K562 (cell line): ENCODE data around the gene VPS37B. TPM values are rescaled to one million over a fixed set of nuclear protein-coding genes. Genes with fewer than 3 reads are reported as not detected.

Experiments
- ATAC-seq: fragments of 200-7000 bp; cut with Tn5 transposase; 3 replicates; pipeline ENCODE4 v1.9.1; 2020; ENCODE audit warnings: moderate library complexity
- BruUV-seq: library from RNA; stranded (reverse); fragments of 400-500 nt; replicated peaks from 2 replicates; lab custom pipeline; 2021; lab: Mats Ljungman, UMichigan
- CTCF ChIA-PET: fragments of 300-600 bp; formaldehyde crosslinking; extraction: SDS; loops from one replicate; lab custom pipeline; 2021; ENCODE audit warnings: low intra/inter-chr PET ratio; lab: Yijun Ruan, JAX
- POLR2A ChIA-PET: fragments of 300-600, 350-650 bp; sonication (Branson Sonifier 250); formaldehyde crosslinking; extraction: SDS; loops from one replicate; lab custom pipeline; 2021; ENCODE audit warnings: antibody characterized with exemption, inconsistent platforms; lab: Yijun Ruan, JAX
- DNase-seq, 4 experiments: peaks; one replicate each; pipeline versions ENCODE4 v3.0.0 to v3.0.0-alpha.2; 2011 to 2018; ENCODE audit warnings: low spot score in 3 of 4, mixed read lengths in 3 of 4; ENCODE audit errors: extremely low read depth in 1 of 4
- FAIRE-seq: peaks from 2 replicates; lab custom pipeline; 2011; peaks lifted over from hg19 to GRCh38; lab: Jason Lieb, UNC
- H2AFZ ChIP-seq: 2 replicates; pipeline ENCODE4 v1.6.0; 2011; ENCODE audit warnings: low read depth, low read length, control low read depth, inconsistent platforms
- H3K27ac ChIP-seq: fragments of 200-600 bp; 3 replicates; pipeline ENCODE4 v1.8.0; 2011; ENCODE audit warnings: low read depth, mild to moderate bottlenecking, control low read depth, inconsistent platforms, low read length, moderate library complexity, mixed read lengths; ENCODE audit errors: extremely low read depth
- H3K27me3 ChIP-seq, 2 experiments: fragments of 300-600 bp in 1 of 2; 2 replicates in 1 of 2; 3 replicates in 1 of 2; pipeline versions ENCODE4 v1.6.0 to v1.8.0; 2011; ENCODE audit warnings: inconsistent platforms in 2 of 2, low read length in 2 of 2, mild to moderate bottlenecking in 1 of 2, mixed read lengths in 1 of 2, moderate library complexity in 1 of 2; ENCODE audit not compliant: control insufficient read depth in 2 of 2, insufficient read depth in 2 of 2
- H3K36me3 ChIP-seq: fragments of 300-600 bp; 3 replicates; pipeline ENCODE4 v1.8.0; 2011; ENCODE audit warnings: mild to moderate bottlenecking, low read length, inconsistent platforms; ENCODE audit not compliant: control insufficient read depth, insufficient read depth
- H3K4me1 ChIP-seq, 2 experiments: fragments of 200-600 bp in 1 of 2; replicated peaks in 1 of 2; 2 replicates in 1 of 2; 3 replicates in 1 of 2; pipeline versions ENCODE4 v1.5.1 to v1.8.0; 2011; ENCODE audit warnings: inconsistent platforms in 2 of 2, low read length in 2 of 2, mild to moderate bottlenecking in 1 of 2, mixed read lengths in 1 of 2, moderate library complexity in 1 of 2; ENCODE audit not compliant: control insufficient read depth in 2 of 2, insufficient read depth in 2 of 2
- H3K4me2 ChIP-seq: 2 replicates; pipeline ENCODE4 v1.6.1; 2011; ENCODE audit warnings: low read length, control low read depth, inconsistent platforms, mixed read lengths; ENCODE audit not compliant: insufficient read depth
- H3K4me3 ChIP-seq: fragments of 200-600 bp; sonication (generic), shearing (Covaris generic); 2 replicates; pipeline ENCODE4 v1.5.1; 2016; ENCODE audit warnings: control low read depth, inconsistent platforms
- H3K79me2 ChIP-seq: fragments of 200-600 bp; 3 replicates; pipeline ENCODE4 v1.8.0; 2011; ENCODE audit warnings: low read length, inconsistent platforms; ENCODE audit not compliant: control insufficient read depth, insufficient read depth
- H3K9ac ChIP-seq, 2 experiments: 2 replicates each; pipeline versions ENCODE4 v1.6.0 to v1.6.1; 2011; ENCODE audit warnings: low read depth in 2 of 2, low read length in 2 of 2, control low read depth in 1 of 2, inconsistent platforms in 1 of 2, mild to moderate bottlenecking in 1 of 2, mixed read lengths in 1 of 2; ENCODE audit not compliant: insufficient read depth in 1 of 2
- H3K9me1 ChIP-seq: one replicate; pipeline ENCODE4 v1.6.0; 2011; ENCODE audit warnings: inconsistent platforms, mild to moderate bottlenecking, low read length, moderate library complexity; ENCODE audit not compliant: control insufficient read depth, insufficient read depth
- H3K9me3 ChIP-seq: replicated peaks from 2 replicates; pipeline ENCODE4 v1.5.1; 2011; ENCODE audit warnings: low read depth, low read length, inconsistent platforms; ENCODE audit not compliant: control insufficient read depth, insufficient read depth
- H4K20me1 ChIP-seq: replicated peaks from 2 replicates; pipeline ENCODE4 v1.6.1; 2011; ENCODE audit warnings: low read length, inconsistent platforms, mixed read lengths; ENCODE audit not compliant: control insufficient read depth, insufficient read depth
- NFYB ChIP-seq: IDR thresholded peaks from 2 replicates; pipeline ENCODE4 v1.6.1; 2011; ENCODE audit warnings: mild to moderate bottlenecking, moderate library complexity; ENCODE audit not compliant: insufficient read length; ENCODE audit errors: extremely low read depth
- POLR2G ChIP-seq: fragments of 200-400 bp; formaldehyde crosslinking; IDR thresholded peaks from 2 replicates; pipeline ENCODE4 v1.6.1; 2017; ENCODE audit warnings: low read depth, mild to moderate bottlenecking, antibody characterized with exemption, low read length, moderate library complexity
- RBM14 ChIP-seq: fragments of 200-400 bp; formaldehyde crosslinking; IDR thresholded peaks from 2 replicates; pipeline ENCODE4 v1.6.1; 2018; ENCODE audit warnings: low read depth, mild to moderate bottlenecking, low read length, moderate library complexity, borderline replicate concordance; ENCODE audit not compliant: insufficient read depth
- STAT6 ChIP-seq: sonication (generic); formaldehyde crosslinking; IDR thresholded peaks from 2 replicates; pipeline ENCODE4 v1.8.1; 2023; ENCODE audit warnings: mild to moderate bottlenecking, missing genetic modification reagents
- ZKSCAN8 ChIP-seq: fragments of 200-800 bp; sonication (Bioruptor generic); IDR thresholded peaks from 2 replicates; pipeline ENCODE4 v1.6.1; 2016; ENCODE audit warnings: missing genetic modification characterization, missing compliant biosample characterization
- ZNF12 ChIP-seq: sonication (generic); formaldehyde crosslinking; IDR thresholded peaks from 2 replicates; pipeline ENCODE4 v1.4.0; 2020; ENCODE audit warnings: mild to moderate bottlenecking, missing genetic modification reagents
- WGBS: fragments of 100-300 bp; shearing (Covaris generic); methylation state at CpG from one replicate; pipeline ENCODE4 v1.1.6; 2016; ENCODE audit warnings: low coverage, mixed read lengths; ENCODE audit not compliant: insufficient coverage; ENCODE audit errors: missing lambda C conversion rate; 5-methylcytosine and 5-hydroxymethylcytosine counted together
- in situ Hi-C: fragments of 300-500 bp; cut with MboI; formaldehyde crosslinking; loops from 4 replicates; pipeline ENCODE4 v1.15.0; 2018; ENCODE audit warnings: inconsistent platforms, mixed read lengths
- intact Hi-C: fragments of 100-400 bp; cut with micrococcal nuclease; formaldehyde crosslinking; loops from 2 replicates; pipeline ENCODE4 v1.14.2; 2022
- polyA plus RNA-seq, 8 experiments: library from polyadenylated mRNA; depleted of rRNA in 4 of 8; stranded (reverse) in 5 of 8; unstranded in 3 of 8; fragments of >200 nt; fragmentation: Nextera tagmentation in 2 of 8; fragmentation: Illumina TruSeq in 1 of 8; extraction: Ambion mirVana in 2 of 8; extraction: Trizol in 1 of 8; gene quantifications; 2 replicates each; pipeline versions ENCODE4 v1.2.1 to v1.2.3, GENCODE V29; 2011 to 2014; ENCODE audit warnings: inconsistent platforms in 1 of 8, missing spikeins in 1 of 8
- total RNA-seq, 7 experiments: library from RNA; depleted of rRNA in 6 of 7; stranded (reverse); fragments of >200 nt in 6 of 7; fragmentation: Illumina TruSeq in 2 of 7; extraction: Trizol in 2 of 7; gene quantifications; 2 replicates each; pipeline versions ENCODE4 v1.2.1 to v1.2.3, GENCODE V29; 2011 to 2021; ENCODE audit warnings: low replicate concordance in 1 of 7

VPS37B gene
- total and polyA plus RNA-seq, 9 of the 15 experiments (the other 6 are each of a cell fraction or from before 2014, with no cell fraction given): 0.28 to 37.4 (median 17.9) TPM

- TF ChIP-seq STAT6 (CRISPR knock-in tag) (no peak), ZNF12 (CRISPR knock-in tag) (no peak), RBM14 (no peak), ZKSCAN8 (CRISPR knock-in tag) (no peak)
These were observed 38.8 kb downstream of the VPS37B start (continued) for GRCh38 chr12:122856999-122857671.

GRCh38 chr12:122855928-122856831 lies 39.7 kb downstream of the VPS37B start:
- no peak for ATAC-seq
- 0 out of 3 replicates have a peak, but pooled peaks cover 3% of the 10 kb centered on the region for H3K36me3 ChIP-seq

More at GRCh38 chr12:122855928-122856831, 39.7 kb downstream of the VPS37B start:
- no peak overlapping the region for H2AFZ ChIP-seq
- in situ Hi-C loops: loop anchor here (10.0 kb wide), 1 partner anchor 99 kb away; no protein-coding TSS in a partner anchor
- H3K27ac ChIP-seq: no peak overlapping the region
- CTCF ChIA-PET: no interaction called here
- H4K20me1 ChIP-seq: peaks cover 3% of the 10 kb centered on the region; the same call in 1 of the 2 replicates
- H3K4me1 ChIP-seq: peaks cover 0 to 34% of the 10 kb centered on the region in 2 experiments; a peak in 2 of 5 replicates
- intact Hi-C loops: no loop called here
- TF ChIP-seq NFYB (no peak), POLR2G (peak; percentile 48)
- H3K9me3 ChIP-seq: no peaks in the 10 kb centered on the region
- H3K9me1 ChIP-seq: no peaks in the 10 kb centered on the region
- POLR2A ChIA-PET: interaction anchor here (0.6 to 1.2 kb wide), 3 partner anchors 9 to 98 kb away, joined by 4 to 6 read pairs (median 4); no protein-coding TSS in a partner anchor
- TSS peak; percentile 25 for BruUV-seq
- peak overlapping the region in 1 of 2 experiments; percentile 26; a peak in 1 of 4 replicates for H3K9ac ChIP-seq
- no peak for DNase-seq
- WGBS: 87% methylated on average over 31 of the region's 40 CpGs
- no peak overlapping the region for H3K4me2 ChIP-seq
- no peak for FAIRE-seq
- no peaks in the 10 kb centered on the region for H3K79me2 ChIP-seq
- no peaks in the 10 kb centered on the region for H3K27me3 ChIP-seq
- no peak overlapping the region for H3K4me3 ChIP-seq
